Thymus (tissue), 11 donors: ENCODE measurements around the gene MTG2. TPM values are rescaled to one million over a fixed set of nuclear protein-coding genes. Genes with fewer than 3 reads are reported as not detected.

Source experiments
- DNase-seq, 9 donors: peaks; one replicate each; pipeline ENCODE4 v3.0.0-alpha.2; 2013; ENCODE audit warnings: low spot score in 9 of 9, low read depth in 6 of 9, missing footprints in 1 of 9
- H3K27ac ChIP-seq, 2 donors: one replicate each; pipeline ENCODE4 v1.5.1; 2013; ENCODE audit warnings: control low read depth in 1 of 2, low read depth in 1 of 2, low read length in 1 of 2, mild to moderate bottlenecking in 1 of 2, moderate library complexity in 1 of 2
- H3K27me3 ChIP-seq, 2 donors: one replicate each; pipeline ENCODE4 v1.5.1; 2013; ENCODE audit warnings: low read length in 1 of 2; ENCODE audit not compliant: control insufficient read depth in 2 of 2, insufficient read depth in 1 of 2
- H3K36me3 ChIP-seq, 2 donors: one replicate each; pipeline ENCODE4 v1.5.1; 2013; ENCODE audit warnings: low read length in 1 of 2, mild to moderate bottlenecking in 1 of 2, moderate library complexity in 1 of 2; ENCODE audit not compliant: control insufficient read depth in 2 of 2, insufficient read depth in 2 of 2
- H3K4me1 ChIP-seq, 2 donors: one replicate each; pipeline ENCODE4 v1.5.1; 2013; ENCODE audit warnings: low read length in 2 of 2; ENCODE audit not compliant: control insufficient read depth in 2 of 2, insufficient read depth in 2 of 2
- H3K4me3 ChIP-seq, 2 donors: one replicate each; pipeline ENCODE4 v1.5.1; 2013; ENCODE audit warnings: low read length in 2 of 2, control low read depth in 1 of 2, mild to moderate bottlenecking in 1 of 2
- H3K9me3 ChIP-seq, 2 donors: one replicate each; pipeline ENCODE4 v1.5.1; 2013; ENCODE audit warnings: low read length in 1 of 2, mild to moderate bottlenecking in 1 of 2; ENCODE audit not compliant: control insufficient read depth in 2 of 2, insufficient read depth in 1 of 2
- WGBS: extraction: QIAGEN DNeasy Blood & Tissue Kit; methylation state at CpG from one replicate; pipeline ENCODE4 v1.1.7; 2013; 5-methylcytosine and 5-hydroxymethylcytosine counted together
- polyA plus RNA-seq: library from polyadenylated mRNA; stranded (reverse); fragments of 200-250 nt; gene quantifications from one replicate; pipeline ENCODE4 v1.2.3, GENCODE V29; 2013
- total RNA-seq: library from RNA; stranded (reverse); fragments of 120-200 nt; gene quantifications from one replicate; pipeline ENCODE4 v1.2.4, GENCODE V29; 2013
- donor health status: healthy.

MTG2 gene
- total and polyA plus RNA-seq, 2 donors: 24.8 to 47.2 TPM

- no peak for DNase-seq
- Histone ChIP-seq H3K27ac (no peak overlapping the region), H3K36me3 (peaks cover 7 to 15% of the 10 kb centered on the region in 2 donors), H3K4me3 (no peak overlapping the region), H3K27me3 (no peaks in the 10 kb centered on the region), H3K9me3 (no peaks in the 10 kb centered on the region), H3K4me1 (no peaks in the 10 kb centered on the region)
- WGBS: 89% methylated on average over 26 of the region's 26 CpGs
Measured at GRCh38 chr20:62252342-62252966, 69.6 kb downstream of the MTG2 start.

Other genes starting within 250 kb of the MTG2 start
- 3.4 TPM for gene TAF4, start 117.1 kb upstream of the MTG2 start, total RNA-seq
- gene TAF4, start 117.1 kb upstream of the MTG2 start, polyA plus RNA-seq: 12.0 TPM
- 29.9 TPM for gene LSM14B, start 60.6 kb upstream of the MTG2 start, total RNA-seq
- 23.1 TPM for gene LSM14B, start 60.6 kb upstream of the MTG2 start, polyA plus RNA-seq
- gene PSMA7, start 39.6 kb upstream of the MTG2 start, total RNA-seq: 362 TPM
- gene PSMA7, start 39.6 kb upstream of the MTG2 start, polyA plus RNA-seq: 264 TPM
- gene SS18L1, start 39.3 kb upstream of the MTG2 start, total RNA-seq: 6.2 TPM
- gene SS18L1, start 39.3 kb upstream of the MTG2 start, polyA plus RNA-seq: 22.3 TPM
- gene HRH3, start 37.2 kb downstream of the MTG2 start, total RNA-seq: not detected
- 0.05 TPM for gene HRH3, start 37.2 kb downstream of the MTG2 start, polyA plus RNA-seq
- 17.4 TPM for gene OSBPL2, start 55.5 kb downstream of the MTG2 start, total RNA-seq
- gene OSBPL2, start 55.5 kb downstream of the MTG2 start, polyA plus RNA-seq: 27.4 TPM
- gene ADRM1, start 120.0 kb downstream of the MTG2 start, total RNA-seq: 80.9 TPM
- 71.5 TPM for gene ADRM1, start 120.0 kb downstream of the MTG2 start, polyA plus RNA-seq
- gene LAMA5, start 184.3 kb downstream of the MTG2 start, total RNA-seq: 12.8 TPM
- 155 TPM for gene LAMA5, start 184.3 kb downstream of the MTG2 start, polyA plus RNA-seq
- 1,987 TPM for gene RPS21, start 204.1 kb downstream of the MTG2 start, total RNA-seq
- gene RPS21, start 204.1 kb downstream of the MTG2 start, polyA plus RNA-seq: 6,072 TPM
- gene CABLES2, start 224.3 kb downstream of the MTG2 start, total RNA-seq: 2.0 TPM
- 3.5 TPM for gene CABLES2, start 224.3 kb downstream of the MTG2 start, polyA plus RNA-seq
- 0.33 TPM for gene RBBP8NL, start 244.5 kb downstream of the MTG2 start, total RNA-seq
- 0.64 TPM for gene RBBP8NL, start 244.5 kb downstream of the MTG2 start, polyA plus RNA-seq